Measurements from ENCODE around the gene DPH3.

GRCh38 chr3:16299746-16300145 lies 35.0 kb upstream of the DPH3 start:
- TF ChIP-seq POLR2A (IDR thresholded peaks at IDR 0.05) (no peak), CTCF (IDR thresholded peaks at IDR 0.05) (no peak)

Measured in breast epithelium (tissue), 3 donors.